Measurements from ENCODE around the gene MX2. TPM values are rescaled to one million over a fixed set of nuclear protein-coding genes. Genes with fewer than 3 reads are reported as not detected.
"Not testable (repeated sequence)": the region's sequence is repeated elsewhere in the genome, so short reads cannot be mapped to it uniquely, and the experiment has no call there.

Gene MX2
- total RNA-seq (10 to 100 TPM in 1 of 2 donors, 1 to 10 TPM in 1; 5.9 to 12.8 TPM), polyA plus RNA-seq (10 to 100 TPM in 1 of 2 donors, 1 to 10 TPM in 1; 4.2 to 33.4 TPM)
- long read RNA-seq, donor 1: 0 reads
- long read RNA-seq, donor 2: 0 reads
- long read RNA-seq, donor 3, partial matches to known transcripts: 0 of 1 reads
- long read RNA-seq, donor 3, other reads (novel, unspliced or antisense): 0 of 1 reads
- long read RNA-seq, donor 4: 0 reads
- long read RNA-seq, donor 5: 0 reads

GRCh38 chr21:41361786-41362604, at the start of gene MX2:
Gene MX2 (plus strand): TSS chr21:41362027. CDS start chr21:41376907, 14,880 bp downstream.
- Histone ChIP-seq H3K4me1 (ENCODE audit: control insufficient read depth in 5 of 5, insufficient read depth in 5 of 5, low read length in 5 of 5) (peaks cover 0 to 6% (median 0%) of the 10 kb centered on the region in 5 donors), H3K9me3 (ENCODE audit: control insufficient read depth in 4 of 4, insufficient read depth in 3 of 4, low read length in 3 of 4) (no peaks in the 10 kb centered on the region), H3K4me3 (no peak within 1 kb of the TSS), H3K36me3 (ENCODE audit: control insufficient read depth in 4 of 4, insufficient read depth in 4 of 4, low read length in 4 of 4) (peaks cover 0 to 1% (median 0%) of the 10 kb centered on the region in 4 donors), H3K27ac (ENCODE audit: low read depth in 1 of 2, low read length in 1 of 2) (peak within 1 kb of the TSS; percentile 90 to 95), H3K9ac (ENCODE audit: insufficient read depth in 1 of 2, low read length in 2 of 2) (no peak within 1 kb of the TSS), H3K27me3 (ENCODE audit: control insufficient read depth in 3 of 3, insufficient read depth in 3 of 3, low read length in 2 of 3) (no peaks in the 10 kb centered on the region)
- TF ChIP-seq CTCF (IDR thresholded peaks at IDR 0.05; ENCODE audit: control extremely low read depth, extremely low read depth): no peak
- DNase-seq (peak in 2 of 3 donors; percentile 33 to 42), ATAC-seq (ENCODE audit: insufficient read depth, low FRiP score) (peak; percentile 65)
- WGBS, 2 donors: 16 to 30% methylated on average over 24 of the region's 24 CpGs

- H3K4me3 ChIP-seq; H3K27ac ChIP-seq (ENCODE audit: low read depth in 1 of 2, low read length in 1 of 2); H3K36me3 ChIP-seq (ENCODE audit: control insufficient read depth in 4 of 4, insufficient read depth in 4 of 4, low read length in 4 of 4); DNase-seq; H3K9me3 ChIP-seq (ENCODE audit: control insufficient read depth in 4 of 4, insufficient read depth in 3 of 4, low read length in 3 of 4); ATAC-seq (ENCODE audit: insufficient read depth, low FRiP score); H3K9ac ChIP-seq (ENCODE audit: insufficient read depth in 1 of 2, low read length in 2 of 2); H3K4me1 ChIP-seq (ENCODE audit: control insufficient read depth in 5 of 5, insufficient read depth in 5 of 5, low read length in 5 of 5): not testable (repeated sequence)
- peaks cover 0 to 23% (median 22%) of the 10 kb centered on the region in 3 donors for H3K27me3 ChIP-seq (ENCODE audit: control insufficient read depth in 3 of 3, insufficient read depth in 3 of 3, low read length in 2 of 3)
- WGBS, 2 donors: 96 to 98% methylated on average over 5 of the region's 8 CpGs
Measured at GRCh38 chr21:41313285-41314164, 48.3 kb upstream of the MX2 start.

GRCh38 chr21:41315726-41316125, 46.1 kb upstream of the MX2 start:
- H3K27ac ChIP-seq (ENCODE audit: low read depth in 1 of 2, low read length in 1 of 2): no peak overlapping the region
- 95% methylated on average over 6 of the region's 6 CpGs for WGBS, 2 donors
- H3K9me3 ChIP-seq (ENCODE audit: control insufficient read depth in 4 of 4, insufficient read depth in 3 of 4, low read length in 3 of 4): peaks cover 0 to 3% (median 0%) of the 10 kb centered on the region in 4 donors
- H3K4me3 ChIP-seq: no peak overlapping the region
- peaks cover 0 to 7% (median 0%) of the 10 kb centered on the region in 5 donors for H3K4me1 ChIP-seq (ENCODE audit: control insufficient read depth in 5 of 5, insufficient read depth in 5 of 5, low read length in 5 of 5)
- no peaks in the 10 kb centered on the region for H3K36me3 ChIP-seq (ENCODE audit: control insufficient read depth in 4 of 4, insufficient read depth in 4 of 4, low read length in 4 of 4)
- ATAC-seq (ENCODE audit: insufficient read depth, low FRiP score) (no peak), DNase-seq (no peak)
- H3K9ac ChIP-seq (ENCODE audit: insufficient read depth in 1 of 2, low read length in 2 of 2): no peak overlapping the region
- peaks cover 0 to 23% (median 22%) of the 10 kb centered on the region in 3 donors for H3K27me3 ChIP-seq (ENCODE audit: control insufficient read depth in 3 of 3, insufficient read depth in 3 of 3, low read length in 2 of 3)
- no peak for TF ChIP-seq CTCF (IDR thresholded peaks at IDR 0.05; ENCODE audit: control extremely low read depth, extremely low read depth)

Measured in lung (tissue), 16 donors.